GM12874 (cell line): ENCODE results near the gene KCNMA1.

ENCODE experiments used
- CTCF ChIP-seq: IDR thresholded peaks from 2 replicates; pipeline ENCODE4 v1.5.1; 2011; ENCODE audit warnings: low read depth, mild to moderate bottlenecking, control low read depth, low read length, moderate library complexity; ENCODE audit not compliant: insufficient read depth

Gene KCNMA1

GRCh38 chr10:77670817-77671443, 33.3 kb upstream of the KCNMA1 start:
- no peak for TF ChIP-seq CTCF

- TF ChIP-seq CTCF: no peak
These were observed 32.3 kb upstream of the KCNMA1 start for GRCh38 chr10:77669892-77670291.

GRCh38 chr10:77667426-77668324, 30.1 kb upstream of the KCNMA1 start:
- no peak for TF ChIP-seq CTCF

GRCh38 chr10:77666821-77667220, 29.2 kb upstream of the KCNMA1 start:
- TF ChIP-seq CTCF: no peak

GRCh38 chr10:77664696-77665095, 27.1 kb upstream of the KCNMA1 start:
- no peak for TF ChIP-seq CTCF

GRCh38 chr10:77664008-77664407, 26.4 kb upstream of the KCNMA1 start:
- TF ChIP-seq CTCF: no peak

- TF ChIP-seq CTCF: no peak
These were observed 24.1 kb upstream of the KCNMA1 start for GRCh38 chr10:77661674-77662073.
